Ishikawa (cell line): ENCODE measurements around the gene LYST.

Experiments used
- CEBPB ChIP-seq: IDR thresholded peaks from 2 replicates; pipeline ENCODE4 v1.6.1; 2012
- CREB1 ChIP-seq: IDR thresholded peaks from 2 replicates; pipeline ENCODE4 v1.6.1; 2012; ENCODE audit warnings: low read depth
- EGR1 ChIP-seq: IDR thresholded peaks from 2 replicates; pipeline ENCODE4 v1.6.1; 2012
- EP300 ChIP-seq: IDR thresholded peaks from 2 replicates; pipeline ENCODE4 v1.6.1; 2012; ENCODE audit warnings: borderline replicate concordance
- FOXM1 ChIP-seq: IDR thresholded peaks from 2 replicates; pipeline ENCODE4 v1.6.1; 2012; ENCODE audit warnings: low read depth, borderline replicate concordance
- NFIC ChIP-seq: IDR thresholded peaks from 2 replicates; pipeline ENCODE4 v1.6.1; 2012
- RAD21 ChIP-seq: IDR thresholded peaks from 2 replicates; pipeline ENCODE4 v1.6.1; 2012; ENCODE audit warnings: low read depth
- TAF1 ChIP-seq: IDR thresholded peaks from 2 replicates; pipeline ENCODE4 v1.6.1; 2012; ENCODE audit warnings: low read depth, mild to moderate bottlenecking
- TCF12 ChIP-seq: IDR thresholded peaks from 2 replicates; pipeline ENCODE4 v1.6.1; 2012; ENCODE audit warnings: low read depth
- TEAD4 ChIP-seq: IDR thresholded peaks from 2 replicates; pipeline ENCODE4 v1.6.1; 2012
- USF1 ChIP-seq: IDR thresholded peaks from 2 replicates; pipeline ENCODE4 v1.6.1; 2012
- YY1 ChIP-seq: IDR thresholded peaks from 2 replicates; pipeline ENCODE4 v1.6.1; 2012; ENCODE audit warnings: low read depth
- ZBTB7A ChIP-seq: IDR thresholded peaks from 2 replicates; pipeline ENCODE4 v1.6.1; 2012; ENCODE audit warnings: low read depth
- TF ChIP-seq, protein P1 (sequence below): IDR thresholded peaks from 2 replicates; pipeline ENCODE4 v1.6.1; 2012; ENCODE audit warnings: low read depth, mild to moderate bottlenecking
- TF ChIP-seq, protein P2 (sequence below): IDR thresholded peaks from 2 replicates; pipeline ENCODE4 v1.6.1; 2012

LYST gene

GRCh38 chr1:235888119-235888643 is 21.5 kb upstream of the LYST start:
- TF ChIP-seq USF1 (no peak), YY1 (no peak), TAF1 (no peak), RAD21 (no peak), CEBPB (no peak), FOXM1 (no peak), EGR1 (no peak), CREB1 (no peak)

DNA sequence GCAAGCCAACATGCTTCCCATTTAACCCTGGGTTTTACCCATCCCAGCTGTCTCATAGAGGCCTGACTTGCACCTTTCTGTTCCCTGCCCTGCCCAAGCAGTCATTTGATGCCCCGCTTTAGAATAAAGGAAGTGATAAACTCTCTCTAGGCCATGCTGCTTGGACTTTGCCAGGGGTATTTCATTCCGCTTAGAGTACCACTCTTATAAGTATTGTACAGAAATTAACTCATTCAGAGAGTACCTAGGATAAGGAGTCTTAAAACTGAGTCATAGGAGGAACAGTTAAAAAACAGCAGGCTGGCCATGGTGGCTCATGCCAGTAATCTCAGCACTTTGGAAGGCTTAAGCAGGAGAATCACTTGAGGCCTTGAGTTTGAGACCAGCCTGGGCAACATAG is 21.0 kb upstream of the LYST start:
- TF ChIP-seq EP300 (no peak), EGR1 (no peak), NFIC (no peak), CEBPB (no peak), USF1 (no peak), YY1 (no peak), CREB1 (no peak), TEAD4 (no peak), TAF1 (no peak), FOXM1 (no peak), ZBTB7A (no peak), TCF12 (no peak), RAD21 (no peak)
- TF ChIP-seq, protein P1, sequence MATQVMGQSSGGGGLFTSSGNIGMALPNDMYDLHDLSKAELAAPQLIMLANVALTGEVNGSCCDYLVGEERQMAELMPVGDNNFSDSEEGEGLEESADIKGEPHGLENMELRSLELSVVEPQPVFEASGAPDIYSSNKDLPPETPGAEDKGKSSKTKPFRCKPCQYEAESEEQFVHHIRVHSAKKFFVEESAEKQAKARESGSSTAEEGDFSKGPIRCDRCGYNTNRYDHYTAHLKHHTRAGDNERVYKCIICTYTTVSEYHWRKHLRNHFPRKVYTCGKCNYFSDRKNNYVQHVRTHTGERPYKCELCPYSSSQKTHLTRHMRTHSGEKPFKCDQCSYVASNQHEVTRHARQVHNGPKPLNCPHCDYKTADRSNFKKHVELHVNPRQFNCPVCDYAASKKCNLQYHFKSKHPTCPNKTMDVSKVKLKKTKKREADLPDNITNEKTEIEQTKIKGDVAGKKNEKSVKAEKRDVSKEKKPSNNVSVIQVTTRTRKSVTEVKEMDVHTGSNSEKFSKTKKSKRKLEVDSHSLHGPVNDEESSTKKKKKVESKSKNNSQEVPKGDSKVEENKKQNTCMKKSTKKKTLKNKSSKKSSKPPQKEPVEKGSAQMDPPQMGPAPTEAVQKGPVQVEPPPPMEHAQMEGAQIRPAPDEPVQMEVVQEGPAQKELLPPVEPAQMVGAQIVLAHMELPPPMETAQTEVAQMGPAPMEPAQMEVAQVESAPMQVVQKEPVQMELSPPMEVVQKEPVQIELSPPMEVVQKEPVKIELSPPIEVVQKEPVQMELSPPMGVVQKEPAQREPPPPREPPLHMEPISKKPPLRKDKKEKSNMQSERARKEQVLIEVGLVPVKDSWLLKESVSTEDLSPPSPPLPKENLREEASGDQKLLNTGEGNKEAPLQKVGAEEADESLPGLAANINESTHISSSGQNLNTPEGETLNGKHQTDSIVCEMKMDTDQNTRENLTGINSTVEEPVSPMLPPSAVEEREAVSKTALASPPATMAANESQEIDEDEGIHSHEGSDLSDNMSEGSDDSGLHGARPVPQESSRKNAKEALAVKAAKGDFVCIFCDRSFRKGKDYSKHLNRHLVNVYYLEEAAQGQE, result no peak

DNA sequence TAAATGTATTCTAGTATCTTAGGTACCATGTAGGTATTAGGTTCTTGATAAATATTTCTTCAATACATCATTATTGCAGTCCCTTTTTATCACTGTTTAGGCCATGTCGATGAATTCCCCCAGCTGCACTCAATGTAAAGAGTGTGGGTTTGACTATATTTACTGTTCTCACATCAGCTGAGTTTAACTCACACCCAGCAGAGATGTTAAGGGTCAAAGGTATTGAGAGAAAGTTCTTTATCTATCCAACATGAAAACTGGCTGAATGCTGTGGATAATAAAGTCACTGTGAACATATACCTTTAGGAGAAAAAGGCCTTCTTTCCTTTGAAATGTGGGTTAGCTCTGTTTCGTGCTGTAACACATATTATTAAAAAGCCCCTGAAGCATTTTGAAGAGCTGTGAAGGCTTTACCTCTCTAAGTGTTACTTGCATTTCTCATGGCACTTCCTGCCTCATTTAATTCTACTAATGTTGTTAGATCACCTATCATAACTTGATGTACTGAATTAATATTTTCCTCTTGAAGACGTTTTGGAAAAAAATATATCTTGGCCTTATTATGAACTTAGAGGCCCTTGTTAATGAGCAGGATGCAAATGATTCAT is 19.1 kb upstream of the LYST start:
- TF ChIP-seq, protein P2, sequence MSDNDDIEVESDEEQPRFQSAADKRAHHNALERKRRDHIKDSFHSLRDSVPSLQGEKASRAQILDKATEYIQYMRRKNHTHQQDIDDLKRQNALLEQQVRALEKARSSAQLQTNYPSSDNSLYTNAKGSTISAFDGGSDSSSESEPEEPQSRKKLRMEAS, result no peak
- TF ChIP-seq FOXM1 (no peak), EGR1 (no peak), YY1 (no peak), TCF12 (no peak), CREB1 (no peak), TAF1 (no peak), CEBPB (no peak), NFIC (no peak), EP300 (no peak), RAD21 (no peak), TEAD4 (no peak), ZBTB7A (no peak)
- TF ChIP-seq, protein P1, result no peak

DNA sequence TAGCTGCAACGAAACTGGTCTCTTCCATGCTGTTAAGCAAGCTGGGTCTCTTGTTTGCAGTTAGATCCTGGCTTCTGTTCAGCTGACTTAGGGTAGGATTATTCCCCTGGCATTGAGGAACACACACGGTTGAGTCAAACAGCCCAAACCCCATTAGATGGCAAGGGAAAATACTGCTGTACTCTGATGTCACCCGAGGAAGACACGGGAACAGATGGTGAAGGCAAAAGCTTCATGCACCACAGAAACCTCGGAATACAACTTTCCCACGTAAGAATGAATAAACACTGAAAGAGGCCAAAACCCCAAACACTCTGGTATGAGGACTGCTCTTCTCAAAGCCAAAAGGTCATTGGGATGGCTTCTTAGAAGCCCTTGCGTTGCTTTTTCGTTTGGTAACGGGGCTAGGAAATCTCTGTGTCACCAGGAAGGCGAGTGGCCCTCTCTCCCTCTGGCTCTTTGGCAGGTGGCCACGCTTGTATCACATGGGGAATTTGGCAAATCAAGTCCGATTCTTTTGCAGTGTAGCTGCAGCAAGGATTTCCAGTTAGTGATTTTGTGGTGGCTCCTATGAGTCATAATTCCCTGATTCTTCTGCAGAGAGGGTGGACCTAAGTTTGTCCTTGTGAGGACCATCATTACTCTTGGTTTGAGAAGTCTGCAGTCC is 16.7 kb upstream of the LYST start:
- no peak for TF ChIP-seq FOXM1
- no peak for TF ChIP-seq ZBTB7A
- peak; percentile 73 for TF ChIP-seq USF1
- TF ChIP-seq CEBPB, result no peak
- no peak for TF ChIP-seq EP300
- no peak for TF ChIP-seq TAF1
- no peak for TF ChIP-seq CREB1
- TF ChIP-seq NFIC, result peak; percentile 71
- TF ChIP-seq TEAD4, result no peak
- TF ChIP-seq TCF12, result no peak
- TF ChIP-seq, protein P2, result 0 out of 2 replicates have a peak, but pooled peaks have one; percentile 12
- TF ChIP-seq EGR1, result no peak

- no peak for TF ChIP-seq CEBPB
- no peak for TF ChIP-seq RAD21
- TF ChIP-seq USF1, result no peak
- no peak for TF ChIP-seq NFIC
- TF ChIP-seq EGR1, result no peak
- TF ChIP-seq EP300, result no peak
- no peak for TF ChIP-seq ZBTB7A
- no peak for TF ChIP-seq CREB1
- TF ChIP-seq TEAD4, result no peak
- TF ChIP-seq, protein P1, result no peak
Measured at GRCh38 chr1:235882816-235883215, 16.1 kb upstream of the LYST start.
